ENCODE results near the gene PLCL2.
"Not testable (repeated sequence)": the region's sequence is repeated elsewhere in the genome, so short reads cannot be mapped to it uniquely, and the experiment has no call there.

GRCh38 chr3:16957852-16958251 lies 73.1 kb downstream of the PLCL2 start:
- not testable (repeated sequence) for TF ChIP-seq FOS (IDR thresholded peaks at IDR 0.05; ENCODE audit: borderline replicate concordance, insufficient read depth, low read length); EZH2 (IDR thresholded peaks at IDR 0.05; ENCODE audit: borderline replicate concordance, low read depth, low read length, severe bottlenecking); POLR2A (IDR thresholded peaks at IDR 0.05; ENCODE audit: low read depth, low read length); CTCF (IDR thresholded peaks at IDR 0.05; ENCODE audit: extremely low read depth in 1 of 2, insufficient read depth in 1 of 2, low read depth in 1 of 2, low read length in 2 of 2); JUN (IDR thresholded peaks at IDR 0.05; ENCODE audit: borderline replicate concordance, insufficient read depth, insufficient read length, low read depth); POLR2AphosphoS5 (IDR thresholded peaks at IDR 0.05; ENCODE audit: insufficient read depth, low read depth, low read length); MAX (IDR thresholded peaks at IDR 0.05; ENCODE audit: insufficient read depth, insufficient read length); GATA2 (IDR thresholded peaks at IDR 0.05; ENCODE audit: insufficient read depth, insufficient read length, low read depth, low read length)
